ENCODE measurements around the gene EDC3.
"Not testable (repeated sequence)": the region's sequence is repeated elsewhere in the genome, so short reads cannot be mapped to it uniquely, and the experiment has no call there.

The EDC3 gene

GRCh38 chr15:74709011-74709410 lies 13.2 kb upstream of the EDC3 start:
- no peak for DNase-seq

GRCh38 chr15:74696808-74697207 lies 984 bp upstream of the EDC3 start:
- no peak for DNase-seq

GRCh38 chr15:74696398-74696729 lies 540 bp upstream of the EDC3 start:
- no peak for DNase-seq

- no peak for DNase-seq
Observed at GRCh38 chr15:74692327-74692726, 3.5 kb downstream of the EDC3 start.

GRCh38 chr15:74683758-74684157 lies 12.1 kb downstream of the EDC3 start:
- DNase-seq: no peak

- DNase-seq: no peak
Observed at GRCh38 chr15:74682954-74683353, 12.9 kb downstream of the EDC3 start.

- DNase-seq: no peak
Observed at GRCh38 chr15:74680456-74680855, 15.4 kb downstream of the EDC3 start.

GRCh38 chr15:74676801-74677200 lies 19.0 kb downstream of the EDC3 start:
- no peak for DNase-seq

GRCh38 chr15:74674161-74674560 lies 21.7 kb downstream of the EDC3 start:
- DNase-seq: no peak

GRCh38 chr15:74669627-74670026 lies 26.2 kb downstream of the EDC3 start:
- DNase-seq: no peak

GRCh38 chr15:74667975-74668374 lies 27.8 kb downstream of the EDC3 start:
- no peak for DNase-seq

GRCh38 chr15:74664670-74665069 lies 31.2 kb downstream of the EDC3 start:
- no peak for DNase-seq

- DNase-seq: no peak
Observed at GRCh38 chr15:74664028-74664616, 31.7 kb downstream of the EDC3 start.

GRCh38 chr15:74663303-74664027 lies 32.4 kb downstream of the EDC3 start:
- no peak for DNase-seq

GRCh38 chr15:74662064-74662860 lies 33.6 kb downstream of the EDC3 start:
- DNase-seq: no peak

- DNase-seq: not testable (repeated sequence)
Observed at GRCh38 chr15:74661280-74661679, 34.5 kb downstream of the EDC3 start.

GRCh38 chr15:74657846-74658245 lies 38.0 kb downstream of the EDC3 start:
- DNase-seq: no peak

- no peak for DNase-seq
Observed at GRCh38 chr15:74656935-74657535, 38.8 kb downstream of the EDC3 start.

- DNase-seq: no peak
Observed at GRCh38 chr15:74655424-74655823, 40.4 kb downstream of the EDC3 start.

- no peak for DNase-seq
Observed at GRCh38 chr15:74653426-74654102, 42.3 kb downstream of the EDC3 start.

GRCh38 chr15:74651242-74651741 lies 44.5 kb downstream of the EDC3 start:
- no peak for DNase-seq

- no peak for DNase-seq
Observed at GRCh38 chr15:74648051-74648842, 47.6 kb downstream of the EDC3 start.

Measured in stimulated activated CD4-positive, alpha-beta T cell treated with anti-CD3 and anti-CD28 coated beads, Interleukin-4, amount 100 ng/mL, for 1 hour (primary cell).